NCI-H1436 treated with DMSO at 0.1 percent for 48 hours (cell line): Measurements from ENCODE around the gene SLC12A2.

Source experiments
- DNase-seq: peaks from one replicate; lab custom pipeline; 2025; lab: John Stamatoyannopoulos, UW

SLC12A2 gene

DNA sequence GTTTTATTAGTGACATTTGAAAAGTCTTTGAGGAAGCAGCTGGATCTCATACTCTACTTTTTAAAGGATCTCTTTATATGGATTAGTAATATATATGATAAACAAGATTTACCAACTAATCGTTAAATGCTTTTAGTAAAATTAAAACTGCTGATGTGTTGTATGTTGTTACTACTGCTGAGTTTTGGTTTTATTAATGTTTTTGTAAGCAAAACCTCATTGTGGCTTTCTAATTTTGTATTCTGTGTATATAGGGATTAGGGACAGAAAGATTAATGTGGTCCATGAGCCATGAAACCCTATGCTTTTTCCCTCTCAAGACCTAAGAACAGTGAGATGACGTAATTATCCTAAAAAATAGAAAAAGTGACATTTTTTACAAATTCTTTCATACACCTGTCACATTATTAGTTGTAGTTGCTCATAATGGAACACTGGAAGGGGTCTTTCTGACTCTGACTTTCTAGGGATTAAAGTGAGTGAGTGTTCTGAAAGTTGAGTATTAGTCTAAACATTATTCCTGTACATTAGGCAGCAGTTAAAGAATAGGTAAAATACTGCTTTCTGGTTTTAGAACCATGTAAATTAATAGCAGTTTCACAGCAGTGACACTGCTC is 85.9 kb downstream of the SLC12A2 start:
- no peak for DNase-seq

DNA sequence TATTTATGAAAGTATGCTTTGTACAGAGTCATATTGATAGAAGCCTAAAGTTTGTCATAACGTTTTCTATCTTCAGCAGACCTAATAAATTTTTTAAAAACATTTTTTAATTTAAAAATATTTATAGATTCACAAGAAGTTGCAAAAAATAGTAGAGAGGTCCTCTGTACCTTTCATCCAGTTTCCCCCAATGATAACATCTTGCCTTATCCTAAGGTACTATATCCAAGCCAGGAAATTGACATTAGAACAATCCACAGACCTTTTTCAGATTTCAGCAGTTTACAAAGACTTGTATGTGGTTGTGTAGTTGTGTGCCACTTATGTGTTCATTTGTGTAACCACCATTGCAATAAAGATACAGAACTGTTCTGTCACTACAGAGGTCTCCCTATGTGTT is 88.5 kb downstream of the SLC12A2 start:
- DNase-seq: no peak

- no peak for DNase-seq
These were observed 91.4 kb downstream of the SLC12A2 start for GRCh38 chr5:128174951-128175350.

DNA sequence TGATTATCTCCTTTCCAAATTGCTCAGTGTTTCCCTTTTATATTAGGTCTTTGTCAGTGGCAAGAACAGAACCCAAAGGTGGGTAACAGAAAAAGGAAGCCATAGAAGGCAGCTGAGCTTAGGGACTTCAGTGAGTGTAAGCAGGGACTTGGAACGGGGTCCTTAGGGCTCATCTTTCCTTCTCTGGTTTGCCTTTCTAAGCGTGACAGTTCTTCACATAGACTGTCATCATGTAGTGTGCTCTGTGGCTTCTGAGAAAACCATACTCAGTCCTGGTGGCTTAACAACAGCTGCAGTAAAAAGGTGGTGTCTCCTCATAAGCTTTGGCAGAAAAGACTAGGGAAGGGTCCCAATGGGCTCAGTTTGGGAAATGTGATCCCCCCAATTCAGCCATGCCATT is 108.8 kb downstream of the SLC12A2 start:
- DNase-seq: no peak

DNA sequence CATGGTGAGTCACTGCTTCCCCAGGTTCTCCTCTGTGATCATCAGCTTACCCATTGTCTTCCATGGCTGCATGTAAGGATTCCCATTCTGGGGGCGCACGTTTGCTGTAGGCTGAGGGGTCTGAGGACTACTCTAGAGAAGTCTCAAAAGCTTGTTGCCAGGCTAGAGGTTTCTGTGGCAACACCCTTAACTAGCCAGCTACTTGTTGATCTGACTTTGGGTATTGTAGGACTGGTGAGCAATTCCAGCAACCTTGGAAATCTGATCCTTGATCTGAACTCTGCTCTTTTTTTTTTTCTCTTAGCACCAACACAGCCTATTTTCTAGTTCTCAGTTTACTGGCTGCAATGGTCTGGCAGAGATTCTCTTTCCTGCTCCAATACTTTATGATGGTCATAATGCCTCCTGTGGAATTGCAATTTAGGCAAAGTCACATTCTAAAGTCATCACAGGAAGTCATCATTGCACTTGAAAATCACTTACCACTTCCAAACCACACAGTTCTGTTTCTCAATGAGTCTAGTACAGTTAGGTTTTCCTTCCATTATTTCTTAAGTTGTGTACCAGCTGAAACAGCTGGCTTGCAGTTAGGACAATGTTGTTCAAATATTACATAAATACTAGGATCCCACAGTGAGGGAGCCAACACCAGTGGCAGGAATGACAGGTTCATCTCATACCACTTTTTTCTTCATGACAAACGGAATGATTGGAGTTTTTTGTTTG is 110.3 kb downstream of the SLC12A2 start:
- DNase-seq: no peak

- no peak for DNase-seq
These were observed 111.8 kb downstream of the SLC12A2 start for GRCh38 chr5:128195316-128195715.

GRCh38 chr5:128196080-128196479 is 112.5 kb downstream of the SLC12A2 start:
- no peak for DNase-seq

- no peak for DNase-seq
These were observed 113.2 kb downstream of the SLC12A2 start for GRCh38 chr5:128196791-128197190.

DNA sequence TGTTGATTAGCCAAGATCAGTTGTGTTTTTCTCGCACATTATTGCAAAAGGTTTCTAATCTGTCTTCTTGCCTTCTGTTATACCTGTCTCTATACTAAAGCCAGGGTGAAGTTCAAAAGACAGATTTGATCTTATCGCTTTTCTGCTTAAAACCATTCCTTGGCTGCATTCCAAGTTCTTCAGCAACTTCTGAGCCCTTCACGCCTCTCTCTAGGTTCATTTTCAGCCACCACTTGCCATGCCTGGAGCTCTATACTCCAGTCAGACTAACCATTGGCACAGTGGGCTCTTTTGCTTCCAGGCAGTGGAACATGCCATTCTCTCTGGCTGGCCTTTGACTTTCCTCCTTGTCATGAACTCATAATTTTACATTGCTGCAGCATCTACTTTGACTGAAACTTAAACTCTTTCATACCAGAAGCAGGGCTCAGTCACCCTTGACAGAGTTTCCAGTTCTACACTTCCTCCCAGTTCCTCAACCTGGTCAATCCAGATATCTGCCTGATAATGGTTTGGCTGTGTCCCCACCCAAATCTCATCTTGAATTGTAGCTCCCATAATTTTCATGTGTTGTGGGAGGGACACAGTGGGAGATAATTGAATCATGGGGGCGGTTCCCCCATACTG is 114.4 kb downstream of the SLC12A2 start:
- no peak for DNase-seq

- no peak for DNase-seq
These were observed 115.5 kb downstream of the SLC12A2 start for GRCh38 chr5:128199104-128199503.

DNA sequence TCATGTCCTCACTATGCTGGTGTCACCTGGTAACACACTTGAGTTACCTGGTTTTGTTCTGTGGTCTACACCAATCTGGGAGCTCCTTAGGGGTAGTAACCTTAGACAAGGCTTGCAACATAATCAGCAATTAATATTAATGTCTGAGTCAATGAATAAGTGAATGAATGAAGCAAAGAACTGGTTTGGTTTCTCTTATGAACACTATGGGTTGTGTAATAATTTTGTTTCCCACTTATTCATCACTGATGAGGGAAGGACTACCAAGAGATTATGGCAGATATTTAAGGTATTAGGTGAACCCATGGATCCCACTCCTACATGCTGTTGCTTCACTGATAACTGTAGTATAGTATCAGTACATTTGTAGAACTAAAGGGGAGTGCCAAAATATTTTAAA is 116.0 kb downstream of the SLC12A2 start:
- DNase-seq: no peak

DNA sequence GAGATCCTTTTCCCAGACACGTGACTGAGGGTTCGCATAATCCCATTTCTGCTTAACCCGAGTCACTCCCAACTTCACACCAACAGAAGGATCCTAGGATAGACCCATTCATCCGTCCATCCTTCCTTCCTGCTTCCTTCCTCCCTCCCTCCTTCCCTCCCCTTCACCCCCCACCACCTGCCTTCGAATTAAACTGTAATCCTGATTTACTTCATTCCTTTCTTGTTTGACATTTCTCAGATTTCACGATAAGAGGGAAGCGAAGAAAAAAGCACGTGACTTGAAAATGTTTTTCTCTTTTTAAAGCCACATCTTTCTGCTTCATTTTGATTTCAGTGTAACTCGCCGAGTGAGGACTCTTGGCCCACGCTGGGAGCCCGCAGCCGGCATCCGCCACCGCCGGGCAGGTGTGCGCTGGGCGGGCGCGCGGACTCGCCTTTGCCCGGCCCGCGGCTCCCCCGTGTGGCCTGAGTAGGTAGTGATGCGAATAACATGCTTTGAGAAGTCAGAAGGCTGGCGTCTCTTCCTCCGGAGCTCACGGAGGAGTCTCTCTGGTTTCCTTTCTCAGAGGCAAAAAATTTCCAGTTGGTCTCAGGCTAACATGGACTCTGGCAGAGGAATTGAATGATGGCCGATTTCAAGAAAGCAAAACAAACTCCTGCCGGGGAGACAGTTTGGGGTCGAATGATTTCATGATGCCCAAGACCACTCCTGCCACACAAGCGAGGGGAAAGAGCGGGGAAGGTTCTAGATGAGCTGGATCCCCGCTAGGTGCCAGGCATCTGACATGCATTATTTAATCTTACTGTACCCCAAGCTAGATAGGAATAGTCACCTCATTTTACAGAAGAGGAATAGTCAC is 117.7 kb downstream of the SLC12A2 start:
- no peak for DNase-seq

GRCh38 chr5:128202320-128202719 is 118.8 kb downstream of the SLC12A2 start:
- DNase-seq: no peak

DNA sequence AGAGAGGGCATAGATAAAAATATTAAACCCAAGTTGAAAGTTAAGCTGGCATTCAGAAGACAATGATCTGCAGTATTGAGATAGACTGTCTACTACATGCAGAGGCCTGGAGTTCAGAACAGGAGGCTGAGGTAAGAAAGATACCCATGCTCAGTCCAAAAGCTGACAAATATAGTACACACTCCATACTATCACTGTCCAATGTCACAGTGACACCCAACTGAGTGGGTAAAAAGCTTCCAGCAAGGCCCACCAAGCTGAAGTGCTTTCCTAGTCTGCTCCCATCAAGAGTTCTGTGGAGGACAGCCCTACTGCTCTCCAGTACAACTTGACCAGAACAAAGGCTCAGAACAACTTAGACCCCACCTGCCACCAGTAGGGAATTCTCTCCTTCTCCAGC is 124.9 kb downstream of the SLC12A2 start:
- DNase-seq: no peak

DNA sequence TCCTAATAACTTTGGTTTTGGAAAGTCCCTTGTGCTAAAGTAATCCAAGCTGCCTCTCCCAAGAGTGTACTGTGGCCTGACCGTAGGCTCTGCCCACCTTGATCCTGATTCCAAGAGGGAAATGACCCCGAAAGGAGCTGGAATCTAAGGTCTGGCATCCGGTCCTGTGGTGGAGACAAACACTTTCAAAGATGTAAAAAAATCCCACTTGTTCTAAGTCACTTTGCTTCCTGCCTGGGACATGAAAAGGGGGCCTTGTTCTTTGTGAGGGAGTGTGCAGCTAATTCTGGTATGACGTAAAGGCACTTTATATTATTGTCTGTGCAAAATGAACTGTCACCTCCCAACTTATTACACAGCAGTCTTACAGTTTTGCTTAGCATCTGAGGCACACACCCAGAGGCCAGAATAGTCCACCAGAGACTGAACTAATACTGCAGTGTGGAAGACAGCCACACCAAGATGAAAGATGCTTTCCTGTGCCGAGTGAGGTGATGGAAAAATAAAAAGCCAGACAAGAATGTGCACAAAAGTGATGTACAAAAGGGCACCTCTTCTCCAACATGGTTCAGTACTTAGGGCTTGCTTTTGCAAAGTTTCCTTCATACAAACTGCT is 128.7 kb downstream of the SLC12A2 start:
- no peak for DNase-seq

DNA sequence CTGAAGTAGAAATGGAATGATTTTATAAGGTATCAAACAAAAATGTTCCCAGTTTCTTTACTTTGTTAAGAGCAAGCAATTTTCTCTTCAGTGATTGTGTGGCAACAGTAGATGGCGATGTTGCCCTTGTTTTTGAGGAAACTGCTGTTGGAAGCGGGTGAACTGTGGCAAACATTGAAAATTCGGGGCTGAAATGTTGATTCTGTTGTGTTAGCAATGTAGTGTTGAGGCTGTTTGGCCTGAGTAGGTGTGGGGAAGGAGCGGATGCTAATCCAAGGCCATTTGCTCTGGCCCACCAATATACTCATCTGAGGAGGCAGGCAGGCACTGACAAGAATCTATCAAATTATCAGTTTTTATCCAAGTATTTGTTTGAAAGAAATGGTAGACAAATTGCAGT is 129.8 kb downstream of the SLC12A2 start:
- no peak for DNase-seq

GRCh38 chr5:128213833-128214232 is 130.3 kb downstream of the SLC12A2 start:
- DNase-seq: no peak

DNA sequence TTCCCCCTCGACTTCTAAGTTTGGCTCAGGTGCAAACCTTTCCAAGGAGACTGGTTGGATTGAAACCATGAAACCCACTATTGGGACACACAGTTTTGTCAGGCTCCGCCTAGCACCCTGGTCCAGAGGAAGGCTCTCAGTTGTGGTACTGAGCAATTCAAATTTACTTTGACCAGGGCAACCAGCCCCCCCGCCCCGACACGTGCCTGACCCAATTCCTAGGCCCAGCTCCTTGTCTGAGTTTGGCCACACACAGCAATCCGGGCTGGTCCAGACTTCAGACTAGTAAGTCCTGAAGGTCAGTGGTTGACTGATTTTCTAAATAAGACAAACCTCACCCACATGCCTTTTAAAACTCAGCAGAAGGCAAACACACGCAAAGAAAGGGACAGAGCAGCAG is 132.7 kb downstream of the SLC12A2 start:
- DNase-seq: no peak

GRCh38 chr5:128216860-128217531 is 133.4 kb downstream of the SLC12A2 start:
- no peak for DNase-seq

- DNase-seq: no peak
These were observed 137.3 kb downstream of the SLC12A2 start for GRCh38 chr5:128220841-128221240.

GRCh38 chr5:128224336-128224735 is 140.8 kb downstream of the SLC12A2 start:
- no peak for DNase-seq
